LHCN-M2 (cell line): ENCODE data around the gene LTB4R. TPM values are rescaled to one million over a fixed set of nuclear protein-coding genes. Genes with fewer than 3 reads are reported as not detected.
"Not testable (repeated sequence)": the region's sequence is repeated elsewhere in the genome, so short reads cannot be mapped to it uniquely, and the experiment has no call there.

Source experiments
- DNase-seq: peaks from one replicate; pipeline ENCODE4 v3.0.0-alpha.2; 2012; ENCODE audit warnings: low read depth
- total RNA-seq: library from RNA; depleted of rRNA; stranded (reverse); fragments of >200 nt; gene quantifications from 2 replicates; pipeline ENCODE4 v1.2.3, GENCODE V29; 2014

LTB4R gene
- total RNA-seq, 1 experiment from 2014 or later: 1.7 TPM

DNA sequence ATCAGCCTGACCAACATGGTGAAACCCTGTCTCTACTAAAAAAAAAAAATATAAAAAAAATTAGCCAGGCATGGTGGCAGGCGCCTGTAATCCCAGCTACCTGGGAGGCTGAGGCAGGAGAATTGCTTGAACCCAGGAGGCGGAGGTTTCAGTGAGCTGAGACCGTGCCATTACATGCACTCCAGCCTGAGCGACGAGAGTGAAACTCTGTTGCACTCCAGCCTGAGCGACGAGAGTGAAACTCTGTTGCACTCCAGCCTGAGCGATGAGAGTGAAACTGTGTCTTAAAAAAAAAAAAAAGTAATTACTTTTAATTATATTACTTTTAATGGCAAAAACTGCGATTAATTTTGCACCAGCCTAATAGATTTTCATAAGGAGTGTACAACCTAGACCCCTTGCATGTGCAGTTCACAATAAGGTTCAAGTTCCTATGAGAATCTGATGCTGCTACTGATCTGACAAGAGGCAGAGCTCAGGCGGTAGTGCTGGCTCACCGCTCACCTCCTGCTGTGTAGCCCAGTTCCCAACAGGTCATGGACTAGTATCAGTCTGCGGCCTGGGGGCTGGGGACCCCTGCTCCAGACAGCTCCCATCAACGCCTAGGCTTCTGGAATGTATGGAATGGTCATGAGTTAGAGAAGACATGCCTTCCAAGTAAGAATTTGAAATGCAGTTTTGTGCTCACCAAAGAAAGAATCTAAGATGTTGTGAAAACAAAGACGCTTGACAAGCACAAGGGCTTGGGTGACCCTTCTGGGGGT, 10.1 kb downstream of the LTB4R start:
- DNase-seq: no peak

DNA sequence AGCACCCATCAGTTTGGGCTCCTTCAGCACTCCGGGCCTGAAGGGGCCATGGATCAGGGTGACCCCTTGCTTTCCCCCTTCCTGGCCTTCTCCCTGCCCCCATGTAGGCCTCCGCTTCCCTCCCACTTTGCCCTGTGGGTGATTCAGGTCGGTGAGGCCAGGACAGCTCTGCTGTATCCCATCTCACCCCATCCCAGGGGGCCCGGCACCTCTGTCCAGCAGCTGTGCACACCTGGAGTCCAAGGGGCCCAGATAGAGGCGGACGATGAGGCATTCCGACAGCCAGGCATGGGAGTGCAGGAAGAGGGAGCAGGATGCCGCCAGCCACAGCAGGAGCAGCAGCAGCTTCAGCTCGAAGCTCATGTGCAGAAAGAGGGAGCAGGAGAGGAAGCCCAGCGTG, 11.4 kb downstream of the LTB4R start:
- no peak for DNase-seq

GRCh38 chr14:24323341-24323740, 12.0 kb downstream of the LTB4R start:
- no peak for DNase-seq

DNA sequence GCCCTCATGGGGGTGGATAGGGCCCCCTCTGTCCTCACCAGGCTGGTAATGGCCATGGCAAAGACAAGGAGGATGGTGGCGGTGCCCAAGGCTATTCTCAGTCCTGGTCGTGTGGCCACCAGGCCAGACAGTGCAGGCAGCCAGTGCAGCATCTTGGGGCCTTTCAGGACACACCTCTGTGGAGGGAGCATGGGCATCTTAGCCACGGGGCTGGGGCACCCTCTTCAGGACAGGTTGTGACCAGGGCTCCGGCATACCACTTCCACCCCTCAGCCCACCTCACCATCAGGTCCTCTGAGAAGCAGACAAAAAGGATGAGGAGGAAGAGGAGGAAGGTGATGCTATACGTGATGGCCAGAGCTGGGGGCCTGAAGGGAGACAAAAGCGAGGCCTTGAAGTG, 12.7 kb downstream of the LTB4R start:
- DNase-seq: no peak

GRCh38 chr14:24325041-24325530, 13.8 kb downstream of the LTB4R start:
- no peak for DNase-seq

- no peak for DNase-seq
These were observed 14.7 kb downstream of the LTB4R start for GRCh38 chr14:24325963-24326362.

DNA sequence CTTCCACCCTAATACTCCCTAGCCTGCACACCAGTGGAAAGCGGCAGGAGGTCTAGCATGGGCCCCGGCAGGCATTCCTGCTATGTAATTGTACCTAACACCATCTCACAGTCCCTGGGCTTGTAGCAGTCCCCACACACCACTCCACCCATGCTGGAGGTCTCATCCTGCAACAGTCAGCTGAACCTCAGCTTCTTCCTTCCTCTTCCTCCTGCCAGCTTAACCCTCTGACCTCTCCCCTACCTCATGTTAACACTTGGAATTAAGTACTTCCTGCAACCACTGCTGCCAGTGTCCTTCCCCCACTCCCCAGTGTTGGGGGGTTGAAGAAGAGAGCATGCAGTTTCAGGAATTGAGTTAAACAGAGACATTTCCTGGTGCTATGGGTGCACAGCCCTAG, 16.0 kb downstream of the LTB4R start:
- DNase-seq: no peak

DNA sequence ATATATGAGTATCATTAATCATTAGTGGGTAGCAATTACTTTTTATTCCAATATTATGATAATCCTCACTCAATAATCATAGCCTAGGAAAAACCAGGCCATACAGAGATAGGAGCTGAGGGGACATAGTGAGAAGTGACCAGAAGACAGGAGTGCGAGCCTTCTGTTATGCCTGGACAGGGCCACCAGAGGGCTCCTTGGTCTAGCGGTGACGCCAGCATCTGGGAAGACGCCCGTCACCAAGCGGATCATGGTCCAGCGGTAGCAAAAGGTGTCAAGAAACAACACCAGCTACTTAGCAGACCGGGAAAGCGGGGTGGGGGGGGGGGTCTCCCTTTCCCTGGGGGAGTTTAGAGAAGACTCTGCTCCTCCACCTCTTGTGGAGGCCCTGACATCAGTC, 16.6 kb downstream of the LTB4R start:
- DNase-seq: not testable (repeated sequence)

GRCh38 chr14:24329073-24329663, 17.9 kb downstream of the LTB4R start:
- no peak for DNase-seq

DNA sequence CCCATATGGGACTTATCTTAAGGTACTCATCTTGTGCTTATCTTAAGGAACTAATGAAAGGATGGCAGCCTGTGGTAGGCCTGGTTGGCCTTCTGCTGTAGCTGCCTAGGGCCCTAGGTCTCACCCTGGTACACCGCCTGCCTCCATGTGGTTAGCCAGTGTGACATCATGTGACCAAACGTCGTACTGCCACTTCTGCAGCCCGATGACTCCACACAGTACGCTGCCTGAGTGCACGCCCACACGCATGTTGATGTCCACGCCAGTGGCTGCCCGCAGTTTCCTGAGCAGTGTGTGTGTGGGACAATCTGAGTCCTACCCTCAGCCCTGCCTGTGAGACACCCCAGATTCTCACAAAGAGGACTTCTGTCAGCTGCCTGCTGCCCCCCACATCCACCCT, 18.4 kb downstream of the LTB4R start:
- no peak for DNase-seq

GRCh38 chr14:24330973-24331674, 19.8 kb downstream of the LTB4R start:
- DNase-seq: no peak

GRCh38 chr14:24331731-24332267, 20.5 kb downstream of the LTB4R start:
- no peak for DNase-seq

GRCh38 chr14:24332268-24332993, 21.1 kb downstream of the LTB4R start:
- DNase-seq: peak; percentile 59

GRCh38 chr14:24334431-24335291, 23.4 kb downstream of the LTB4R start, which contains the start of gene ADCY4:
Gene ADCY4 (minus strand): TSS chr14:24335071. CDS start chr14:24334652, 419 bp downstream.
- no peak for DNase-seq

DNA sequence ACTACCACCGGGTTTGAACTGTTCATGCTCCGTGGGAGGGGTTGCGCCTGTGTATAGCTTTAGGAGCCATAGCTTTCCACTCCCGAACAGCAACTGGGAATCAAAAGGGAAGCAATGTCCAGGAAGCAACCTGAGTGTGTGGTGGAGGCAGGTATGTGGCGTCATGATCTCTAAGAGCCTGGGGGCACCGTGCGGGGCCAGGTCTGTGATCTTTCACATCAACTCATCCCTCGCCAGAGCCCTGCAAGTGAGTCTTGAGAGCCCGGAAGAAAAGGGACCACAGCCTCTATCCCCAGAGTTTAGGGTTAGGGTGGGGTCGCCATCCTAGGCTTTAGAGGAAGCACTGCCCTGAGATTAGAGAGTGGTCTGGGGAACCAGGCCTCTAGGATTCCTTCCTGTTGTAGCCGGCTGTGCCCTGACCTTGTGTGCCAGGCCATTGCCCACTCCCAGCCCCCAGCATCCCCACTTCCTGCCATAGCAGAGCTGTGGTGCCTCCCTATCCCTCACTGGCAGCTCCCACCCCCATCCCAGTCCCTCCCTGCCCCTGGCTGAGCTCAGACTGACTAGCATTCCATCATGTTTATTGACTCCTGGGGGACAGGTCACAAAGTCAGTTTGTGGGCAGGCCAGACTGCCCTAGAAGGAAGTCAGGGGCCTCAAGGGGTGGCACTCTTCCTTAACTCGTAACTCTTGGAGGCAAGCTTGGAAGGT, 24.3 kb downstream of the LTB4R start:
- no peak for DNase-seq

DNA sequence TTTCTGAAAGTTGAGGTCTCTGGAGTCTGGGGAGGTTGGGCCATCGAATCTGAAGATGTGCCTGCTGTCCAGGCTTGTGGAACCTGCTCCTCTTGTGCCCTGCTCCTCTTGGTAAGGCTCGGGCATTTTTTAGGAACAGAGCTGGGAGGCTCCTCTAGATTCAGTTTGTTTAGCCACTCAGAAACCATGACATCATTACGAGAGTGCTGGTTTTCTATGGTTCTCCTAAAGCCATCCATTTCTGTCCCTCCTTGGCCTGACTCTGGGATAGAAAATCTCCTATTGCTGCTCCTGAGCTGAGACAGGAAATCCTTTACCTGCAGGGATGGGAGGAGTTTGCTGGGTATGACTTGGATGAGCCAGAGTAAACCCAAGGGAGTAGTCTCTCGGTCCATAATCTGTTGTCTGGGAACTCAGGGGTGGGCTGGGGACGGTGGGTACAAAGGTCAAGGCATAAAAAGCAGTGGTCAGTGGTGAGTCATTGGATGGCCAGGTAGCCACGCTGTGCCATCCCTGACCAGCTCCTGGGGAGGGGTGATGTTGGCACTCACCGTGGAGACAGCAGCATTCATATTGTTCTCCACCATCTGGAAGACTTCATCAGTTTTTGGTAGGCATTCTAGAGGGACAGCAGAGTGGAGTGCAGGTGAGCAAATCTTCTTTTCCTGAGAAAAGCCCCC, 26.0 kb downstream of the LTB4R start:
- DNase-seq: no peak

DNA sequence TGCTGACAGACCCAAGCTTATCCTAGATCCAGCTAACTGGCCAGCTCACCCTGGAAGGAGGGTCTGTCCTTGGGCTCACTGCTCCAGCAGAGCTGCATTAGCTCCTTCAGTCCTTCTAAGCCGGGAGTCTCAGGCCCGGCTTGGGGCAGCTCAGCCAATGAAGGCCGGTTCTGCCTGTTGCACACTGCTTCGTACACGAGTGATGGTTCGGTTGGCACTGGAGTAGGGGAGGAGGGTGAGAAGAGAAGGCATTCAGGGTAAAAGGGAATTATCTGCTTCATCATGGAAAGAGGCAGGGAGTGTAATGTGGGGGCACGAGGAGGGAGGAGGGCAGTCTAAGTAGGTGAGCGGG, 26.5 kb downstream of the LTB4R start:
- DNase-seq: no peak

DNA sequence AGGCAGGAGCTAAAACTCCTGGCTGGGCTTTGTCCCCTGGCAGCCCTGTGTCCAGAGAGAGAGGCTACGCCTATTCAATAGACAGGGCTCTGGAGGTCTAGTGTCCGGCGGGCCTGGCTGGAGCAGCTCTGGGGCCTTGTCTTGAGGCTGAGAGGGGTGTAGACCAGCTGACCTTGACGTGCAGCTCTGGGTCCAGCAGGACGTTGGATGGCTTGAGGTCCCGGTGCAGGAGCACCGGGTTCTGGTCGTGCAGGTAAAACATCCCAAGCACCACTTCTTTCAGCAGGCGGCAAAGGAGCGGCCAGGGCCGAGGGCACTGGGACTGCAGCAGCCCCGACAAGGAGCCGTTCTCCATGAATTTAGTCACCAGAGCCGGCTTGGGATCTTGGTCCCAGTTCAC, 27.5 kb downstream of the LTB4R start:
- DNase-seq: no peak
